DMS 273 (cell line): ENCODE measurements around the gene DNAJB2.
"Not testable (repeated sequence)": the region's sequence is repeated elsewhere in the genome, so short reads cannot be mapped to it uniquely, and the experiment has no call there.

ENCODE experiments used
- DNase-seq: peaks from one replicate; lab custom pipeline; 2025; ENCODE audit not compliant: unreplicated experiment; lab: John Stamatoyannopoulos, UW

DNAJB2 gene

DNA sequence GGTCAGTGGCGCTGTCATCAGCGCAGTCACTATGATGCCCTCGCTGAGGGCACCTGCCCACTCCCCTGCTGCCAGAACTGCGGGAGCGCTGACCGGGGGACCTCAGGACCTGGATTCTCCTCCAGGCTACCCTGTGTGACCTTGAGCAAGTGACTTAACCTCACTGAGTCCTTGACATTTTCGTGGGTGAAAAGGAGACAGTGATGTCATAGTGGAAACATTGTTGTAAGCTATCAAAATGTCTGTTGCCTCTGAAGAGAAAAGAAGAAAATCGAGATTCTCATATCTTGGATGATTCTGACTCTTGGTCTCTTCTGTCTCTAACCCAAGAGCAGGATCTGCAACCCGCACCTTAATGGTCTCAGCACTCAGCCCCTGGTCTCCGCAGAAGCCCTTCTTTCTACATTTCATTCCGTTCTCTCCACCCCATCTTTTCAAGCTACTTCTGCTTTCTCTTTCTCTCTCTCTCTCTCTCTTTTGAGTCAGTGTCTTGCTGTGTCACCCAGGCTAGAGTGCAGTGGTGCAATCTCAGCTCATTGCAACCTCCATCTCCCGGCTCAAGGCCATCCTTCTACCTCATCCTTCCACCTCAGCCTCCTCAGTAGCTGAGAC, 24.5 kb upstream of the DNAJB2 start:
- DNase-seq: no peak

DNA sequence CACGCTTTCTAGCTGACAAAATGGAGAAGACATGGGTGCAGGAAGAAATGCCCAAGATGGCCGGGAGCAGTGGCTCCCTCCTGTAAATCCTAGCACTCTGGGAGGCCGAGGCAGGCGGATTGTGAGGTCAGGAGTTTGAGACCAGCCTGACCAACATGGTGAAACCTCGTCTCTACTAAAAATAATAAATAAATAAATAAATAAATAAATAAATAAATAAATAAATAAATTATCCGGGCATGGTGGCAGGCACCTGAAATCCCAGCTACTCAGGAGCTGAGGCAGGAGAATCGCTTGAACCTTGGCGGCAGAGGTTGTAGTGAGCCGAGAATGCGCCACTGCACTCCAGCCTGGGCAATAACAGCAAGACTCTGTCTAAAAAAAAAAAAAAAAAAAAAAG, 20.2 kb upstream of the DNAJB2 start:
- not testable (repeated sequence) for DNase-seq

DNA sequence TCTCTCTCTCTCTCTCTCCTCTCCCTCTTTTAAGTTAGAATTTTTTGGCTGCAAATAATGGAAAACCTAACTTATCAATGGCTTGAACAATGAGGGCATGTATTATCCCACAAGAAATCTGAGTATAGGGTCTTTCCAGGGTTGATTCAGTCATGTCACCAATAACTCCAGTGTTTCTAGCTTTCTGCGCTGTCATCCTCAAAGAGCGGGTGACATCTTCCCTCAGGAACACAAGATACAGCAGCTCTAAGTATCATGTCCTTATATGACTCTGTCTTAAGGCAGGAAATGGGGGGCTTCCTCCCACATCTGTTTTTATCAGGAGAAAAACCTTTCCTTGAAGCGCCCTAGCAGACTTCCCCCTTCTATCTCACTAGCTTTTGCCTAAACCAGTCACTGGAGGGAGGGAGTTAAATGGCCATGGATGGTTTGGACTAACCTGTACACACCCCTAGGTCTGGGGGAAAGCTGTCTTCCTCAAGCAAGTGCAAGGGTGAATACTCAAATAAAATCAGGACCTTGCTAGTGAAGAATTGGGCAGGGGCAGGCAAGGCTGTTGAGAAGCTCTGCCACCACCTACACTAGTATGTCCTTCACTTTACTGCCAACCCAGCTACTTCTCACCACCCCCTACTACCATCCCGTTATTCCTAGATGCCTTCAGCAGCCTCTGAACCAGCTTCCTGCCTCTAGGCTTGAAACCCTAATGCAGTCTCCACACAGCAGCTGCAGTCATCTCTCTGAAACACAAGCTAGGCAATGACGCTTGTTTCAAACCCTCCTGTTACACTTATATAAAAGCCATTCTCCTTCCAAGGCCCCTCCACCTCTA, 17.9 kb upstream of the DNAJB2 start:
- no peak for DNase-seq

DNA sequence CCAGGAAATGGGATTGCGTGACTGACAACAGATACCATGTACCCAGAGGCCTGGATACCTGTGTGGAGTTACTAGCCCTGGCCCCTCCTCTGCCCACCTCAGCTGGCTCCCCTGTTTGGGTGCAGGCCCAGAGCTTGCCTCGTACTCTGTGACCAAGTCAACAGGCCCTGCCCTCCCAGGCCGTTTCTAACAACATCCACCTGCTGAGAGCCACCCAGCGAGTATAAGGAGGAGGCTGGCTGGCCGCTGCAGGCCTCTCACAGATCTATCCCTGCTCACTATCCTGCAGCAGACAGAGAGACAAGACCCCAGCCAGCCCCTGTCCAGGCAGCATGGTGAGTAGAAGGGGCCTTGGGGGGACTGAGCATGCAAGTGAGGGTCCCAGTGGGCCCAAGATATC, 12.9 kb upstream of the DNAJB2 start:
- DNase-seq: no peak

DNA sequence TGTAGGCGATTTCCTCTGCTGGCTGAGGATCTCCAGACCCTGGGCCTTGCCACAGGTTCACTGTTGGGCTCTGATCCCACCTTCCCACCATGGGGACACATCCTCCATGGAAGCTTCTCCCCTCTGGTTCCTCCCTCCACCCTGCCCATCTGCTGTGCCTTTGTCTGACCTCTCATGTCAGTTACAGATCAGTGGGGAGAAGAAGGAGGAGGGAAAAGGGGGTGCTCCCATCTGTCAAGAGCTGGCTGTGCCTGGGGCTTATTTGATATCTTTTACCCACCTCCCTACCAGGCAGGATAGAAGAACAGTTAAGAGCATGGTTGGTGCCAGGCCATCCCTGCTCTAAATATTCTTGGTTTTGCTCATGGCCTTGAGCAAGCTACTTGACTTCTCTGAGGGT, 12.3 kb upstream of the DNAJB2 start:
- peak; percentile 50 for DNase-seq

DNA sequence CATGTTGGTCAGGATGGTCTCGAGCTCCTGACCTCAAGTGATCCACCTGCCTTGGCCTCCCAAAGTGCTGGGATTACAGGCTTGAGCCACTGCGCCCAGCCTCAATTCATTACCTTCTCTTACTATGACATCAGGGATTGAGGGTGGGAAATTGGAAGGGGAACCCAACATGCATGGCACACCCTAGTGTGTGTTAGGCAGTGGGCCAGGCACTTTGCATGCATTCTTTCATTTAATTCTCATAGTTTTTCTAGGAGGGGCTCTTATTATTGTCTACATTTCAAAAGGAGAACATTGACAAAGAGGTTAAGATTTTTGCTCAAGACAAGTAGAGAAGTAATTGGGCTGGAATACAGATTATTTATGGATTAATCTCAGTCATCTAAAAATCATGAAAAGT, 10.9 kb upstream of the DNAJB2 start:
- no peak for DNase-seq

DNA sequence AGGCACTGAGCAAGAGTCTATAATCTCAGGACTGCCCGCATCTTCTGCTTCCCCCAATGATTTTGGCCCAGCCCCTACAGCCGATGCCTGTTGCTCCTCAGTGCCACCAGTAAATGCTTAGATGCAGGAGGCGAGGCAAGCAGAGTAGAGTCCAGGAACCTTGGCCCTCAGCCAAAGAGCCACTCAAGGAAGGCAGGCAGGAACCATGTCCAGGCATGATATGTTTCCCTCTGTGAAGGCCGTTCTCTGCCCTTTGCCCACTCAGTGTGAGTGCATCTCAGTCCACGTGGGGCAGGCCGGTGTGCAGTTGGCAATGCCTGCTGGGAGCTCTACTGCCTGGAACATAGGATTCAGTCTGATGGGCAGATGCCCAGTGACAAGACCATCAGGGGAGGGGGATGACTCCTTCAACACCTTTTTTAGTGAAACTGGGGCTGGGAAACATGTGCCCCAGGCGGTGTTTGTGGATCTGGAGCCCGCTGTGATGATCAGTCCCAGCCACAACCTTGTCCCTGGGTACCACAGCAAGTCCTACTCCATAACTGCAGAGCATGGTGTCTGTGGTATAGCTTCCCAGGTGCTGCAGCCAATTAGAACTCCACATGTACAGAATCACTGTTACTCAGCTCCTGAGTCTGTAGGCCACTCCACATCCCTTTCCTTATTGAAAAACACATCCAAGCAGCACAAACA, 9.7 kb upstream of the DNAJB2 start:
- DNase-seq: peak; percentile 29

DNA sequence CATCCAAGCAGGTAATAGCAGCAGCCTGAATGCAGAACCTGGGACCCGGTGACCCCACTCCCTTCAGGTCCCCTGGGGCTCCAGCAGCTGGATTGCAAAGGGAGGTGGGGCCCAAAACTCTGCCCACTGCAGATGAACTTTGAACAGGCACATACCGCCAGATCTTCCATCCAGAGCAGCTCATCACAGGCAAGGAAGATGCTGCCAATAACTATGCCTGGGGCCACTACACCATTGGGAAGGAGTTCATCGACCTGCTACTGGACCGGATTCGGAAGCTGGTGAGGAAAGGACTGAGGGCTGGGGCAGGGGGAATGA, 9.2 kb upstream of the DNAJB2 start:
- no peak for DNase-seq

DNA sequence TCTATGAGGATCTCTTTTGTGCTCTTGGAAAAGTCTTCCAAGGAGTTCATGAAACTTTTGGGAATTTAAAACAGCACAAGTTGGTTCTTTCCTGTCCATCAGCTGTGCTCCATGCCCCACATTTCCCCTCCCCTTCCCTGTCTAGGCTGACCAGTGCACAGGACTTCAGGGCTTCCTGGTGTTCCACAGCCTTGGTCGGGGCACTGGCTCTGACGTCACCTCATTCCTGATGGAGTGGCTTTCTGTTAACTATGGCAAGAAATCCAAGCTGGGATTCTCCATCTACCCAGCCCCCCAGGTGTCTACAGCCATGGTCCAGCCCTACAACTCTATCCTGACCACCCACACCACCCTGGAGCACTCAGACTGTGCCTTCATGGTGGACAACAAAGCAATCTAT, 8.1 kb upstream of the DNAJB2 start:
- no peak for DNase-seq

DNA sequence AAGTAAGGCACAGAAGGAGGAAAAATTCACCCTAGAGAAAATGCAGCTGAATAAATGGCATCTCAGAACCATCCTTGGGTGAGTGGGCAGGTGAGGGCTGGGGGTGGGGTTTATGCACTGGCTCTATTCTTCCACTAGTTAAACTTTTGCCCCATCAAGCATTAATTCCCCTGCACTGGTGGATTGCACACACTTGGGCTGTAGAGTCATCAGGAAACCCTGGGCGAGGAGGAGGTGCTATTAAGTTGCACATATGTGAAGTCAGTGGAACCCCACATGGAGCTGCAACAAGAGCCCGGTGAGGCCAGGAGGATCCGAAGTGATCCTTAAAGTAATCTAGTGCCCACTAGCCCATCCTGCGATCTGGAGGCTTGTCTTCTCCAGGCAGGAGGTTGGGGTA, 6.8 kb upstream of the DNAJB2 start:
- DNase-seq: no peak

DNA sequence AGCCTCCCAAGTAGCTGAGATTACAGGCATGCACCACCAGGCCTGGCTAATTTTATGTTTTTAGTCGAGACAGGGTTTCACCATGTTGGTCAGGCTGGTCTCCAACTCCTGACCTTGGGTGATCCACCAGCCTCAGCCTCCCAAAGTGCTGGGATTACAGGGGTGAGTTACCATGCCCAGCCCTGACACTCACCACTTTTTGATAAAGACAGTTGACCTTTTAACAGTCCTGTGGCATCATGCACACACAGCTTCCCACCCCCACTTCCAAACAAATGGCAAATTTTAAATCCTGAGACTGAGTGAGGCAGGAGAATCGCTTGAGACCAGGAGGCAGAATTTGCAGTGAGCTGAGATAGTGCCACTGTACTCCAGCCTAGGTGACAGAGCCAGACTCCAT, 6.2 kb upstream of the DNAJB2 start:
- DNase-seq: no peak

DNA sequence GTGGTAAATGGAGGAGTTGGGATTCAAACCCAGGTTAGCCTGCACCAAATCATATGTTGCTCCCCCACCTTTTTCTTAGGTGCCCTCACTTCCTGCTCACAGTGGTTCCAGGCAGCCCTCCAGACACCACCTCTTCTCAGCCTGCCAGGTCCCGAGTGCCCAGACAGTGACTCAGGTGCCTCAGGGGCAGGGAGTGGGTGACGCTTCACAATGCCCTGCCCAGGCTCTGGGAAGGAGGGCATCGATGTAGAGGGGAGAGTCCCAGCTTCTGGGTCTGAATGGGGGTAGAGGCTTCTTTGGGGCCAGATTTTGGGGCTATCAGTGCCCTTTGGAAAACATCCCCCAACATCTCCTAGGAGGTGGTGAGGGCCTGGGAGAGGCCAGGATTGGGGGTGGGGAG, 5.2 kb upstream of the DNAJB2 start:
- no peak for DNase-seq

DNA sequence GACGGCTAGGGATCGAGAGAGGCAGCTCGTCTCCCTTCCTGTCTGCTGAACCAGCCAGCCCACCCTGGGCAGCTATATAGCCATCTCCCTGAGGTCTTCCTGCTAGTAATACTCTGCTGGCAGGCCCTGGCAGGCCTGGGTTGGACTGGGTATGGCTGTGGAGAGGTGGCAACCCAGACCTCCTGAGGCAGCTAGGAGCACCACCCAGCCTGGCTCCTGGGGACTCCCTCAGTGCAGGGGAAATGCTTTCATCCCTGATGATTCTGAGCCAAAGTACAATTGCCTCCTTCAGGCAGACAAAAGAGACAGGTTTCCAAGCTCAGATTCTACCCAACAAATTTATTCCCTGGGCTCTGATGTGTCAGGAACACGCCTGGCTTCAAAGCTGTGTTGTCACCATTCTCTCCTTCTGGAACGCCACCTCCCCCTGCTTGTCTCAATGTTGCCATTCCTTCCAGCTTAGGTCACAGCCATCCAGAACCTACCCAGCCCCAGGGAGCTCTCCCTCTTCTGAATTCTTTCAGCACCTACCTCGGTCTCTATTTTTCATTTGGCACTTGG, 4.7 kb upstream of the DNAJB2 start:
- DNase-seq: peak; percentile 60

DNA sequence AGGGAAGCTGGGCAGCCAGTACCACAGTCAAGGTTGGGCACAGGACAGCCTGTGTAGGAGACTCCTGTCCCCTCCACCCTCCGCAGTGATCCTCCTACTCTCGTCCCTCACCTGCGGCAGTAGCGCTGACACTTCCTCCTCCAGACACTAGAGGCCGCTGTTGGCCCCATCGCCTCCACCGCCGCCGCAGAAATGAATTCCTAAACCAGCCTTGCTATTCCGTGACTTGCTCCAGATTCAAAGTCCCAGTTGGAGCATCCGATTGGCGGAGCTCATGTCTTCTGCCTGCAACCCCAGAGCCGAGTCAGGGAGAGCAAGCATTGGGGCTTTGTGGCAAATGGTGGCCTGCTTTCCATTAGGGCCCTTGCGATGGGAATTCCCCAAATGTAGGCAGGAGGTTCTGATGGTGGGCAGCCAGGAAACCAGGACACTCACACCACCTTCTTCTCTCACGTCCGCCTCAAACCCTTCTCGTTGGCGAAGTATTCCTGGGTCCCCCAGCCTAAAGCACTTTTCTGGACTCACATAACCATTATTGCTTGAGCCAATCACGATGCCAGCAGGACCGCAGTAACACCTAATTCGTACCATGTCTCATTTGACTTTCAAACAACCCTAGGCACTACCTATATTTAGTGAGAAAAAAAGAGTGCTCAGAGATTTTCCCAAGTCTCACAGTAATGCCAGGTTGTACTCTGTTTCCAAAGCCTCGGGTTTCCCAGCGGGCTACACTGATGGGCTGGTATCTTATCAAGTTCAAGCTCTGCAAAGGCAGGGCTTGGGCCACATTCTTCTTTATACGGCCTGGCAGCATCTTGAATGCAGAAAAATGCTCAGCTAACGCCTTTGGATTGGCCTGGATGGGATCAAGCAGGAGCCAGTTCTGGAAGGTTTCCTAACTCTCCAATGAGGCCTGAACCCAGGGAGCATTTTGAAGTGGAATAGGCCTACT, 1.2 kb upstream of the DNAJB2 start:
- DNase-seq: peak; percentile 88

DNA sequence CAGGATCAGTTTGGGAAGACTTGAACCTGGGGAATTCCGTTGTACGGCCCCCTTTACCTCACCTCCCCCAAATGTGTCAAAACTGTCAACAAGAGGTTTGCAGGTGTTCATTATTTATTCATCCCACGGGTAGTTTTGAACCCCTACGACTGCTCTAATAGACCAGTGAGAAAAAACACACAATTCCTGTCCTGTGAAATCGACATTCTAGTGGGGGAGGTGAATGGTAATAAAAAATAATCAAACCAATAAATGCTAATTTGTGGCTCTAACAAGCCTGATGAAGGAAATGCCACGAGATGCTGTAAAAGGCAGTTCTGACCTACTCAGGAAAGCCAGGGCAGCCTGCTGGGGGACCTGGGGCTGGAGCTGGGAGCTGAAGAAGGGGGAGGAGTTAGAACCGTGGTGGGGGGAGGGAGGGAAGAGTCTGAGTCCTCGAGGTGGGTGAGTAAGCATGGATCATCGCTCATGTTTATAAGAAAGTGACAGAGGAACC, 463 bp upstream of the DNAJB2 start:
- DNase-seq: no peak

DNA sequence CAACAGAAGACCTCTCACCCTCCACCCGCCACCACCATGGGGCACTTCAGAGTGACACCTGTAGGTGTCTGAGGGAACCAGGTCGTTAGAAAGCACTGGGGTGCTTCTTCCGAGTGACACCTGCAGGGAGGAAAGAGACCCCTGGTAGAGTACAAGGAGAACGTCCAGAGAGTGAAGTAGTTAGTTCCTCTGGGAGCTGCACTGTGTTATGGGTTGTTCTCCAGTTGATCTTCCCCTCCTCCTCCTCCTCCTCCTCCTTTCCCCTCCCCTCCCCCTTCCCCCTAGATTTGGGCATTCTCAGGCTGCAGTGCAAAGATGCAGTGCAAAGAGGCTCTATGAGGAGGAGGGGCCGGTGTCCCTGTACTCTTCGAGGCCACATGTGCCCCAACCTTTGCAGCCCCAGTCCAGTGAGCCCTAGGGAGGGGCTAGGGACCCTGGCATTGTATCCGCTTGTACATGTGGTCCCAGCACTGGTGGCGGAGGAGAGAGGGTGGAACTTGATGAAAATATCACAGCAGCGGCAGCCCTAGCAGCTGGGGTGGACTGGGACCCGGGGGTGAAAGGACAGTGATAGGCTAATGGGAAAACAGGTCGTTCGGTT, 850 bp downstream of the DNAJB2 start:
- DNase-seq: no peak

DNA sequence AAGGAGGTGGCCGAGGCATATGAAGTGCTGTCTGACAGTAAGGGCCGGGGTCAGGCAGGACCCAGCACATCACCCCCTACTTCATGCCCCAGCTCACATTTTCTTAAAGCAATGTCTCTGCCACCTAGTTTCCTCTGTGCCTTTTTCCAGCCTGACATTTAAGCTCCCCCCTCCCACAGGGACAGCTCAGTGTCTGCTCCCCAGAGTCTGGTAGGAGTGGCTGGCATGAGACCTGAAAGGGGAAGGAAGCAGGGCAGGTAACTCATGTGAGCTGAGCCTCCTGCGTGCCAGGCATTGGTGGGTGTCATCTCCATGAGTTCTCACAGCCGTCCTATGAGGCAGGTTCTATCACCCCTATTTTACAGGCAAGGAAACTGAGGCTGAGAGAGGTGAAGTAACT, 1.5 kb downstream of the DNAJB2 start:
- DNase-seq: no peak

DNA sequence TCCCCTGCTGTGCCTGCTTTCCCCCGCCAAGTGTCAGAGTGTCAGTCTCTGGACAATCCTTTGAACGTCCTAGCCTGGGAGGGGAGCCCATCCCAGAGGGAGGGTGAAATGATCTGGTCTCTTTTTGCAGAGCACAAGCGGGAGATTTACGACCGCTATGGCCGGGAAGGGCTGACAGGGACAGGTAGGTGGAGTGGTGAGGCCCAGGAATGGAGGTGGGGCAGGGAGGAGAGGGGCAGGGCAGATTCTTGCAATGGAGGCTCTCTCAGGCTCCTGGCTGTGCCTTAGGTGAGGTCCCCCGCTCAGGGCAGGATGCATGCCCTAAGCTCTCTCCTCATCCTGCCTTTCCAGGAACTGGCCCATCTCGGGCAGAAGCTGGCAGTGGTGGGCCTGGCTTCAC, 2.4 kb downstream of the DNAJB2 start:
- DNase-seq: no peak

DNA sequence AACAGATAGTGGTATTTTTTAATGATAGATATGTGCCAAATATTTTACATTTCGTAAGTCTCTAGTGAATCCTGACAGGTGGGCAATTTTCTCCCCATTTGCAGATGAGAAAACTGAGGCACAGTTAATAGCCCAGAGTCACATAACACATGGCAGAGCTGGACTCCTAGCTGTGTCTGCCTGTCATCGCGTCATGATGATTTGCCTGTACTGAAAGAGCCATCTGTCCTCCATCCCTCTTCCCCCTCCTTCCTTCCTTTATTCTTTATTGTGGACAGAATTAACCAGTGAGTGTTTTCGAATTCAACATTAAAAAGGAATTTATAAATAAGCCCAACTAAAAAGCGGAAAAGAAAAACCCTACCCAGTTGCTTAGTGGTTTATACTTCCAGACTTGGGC, 3.2 kb downstream of the DNAJB2 start:
- DNase-seq: peak; percentile 58

DNA sequence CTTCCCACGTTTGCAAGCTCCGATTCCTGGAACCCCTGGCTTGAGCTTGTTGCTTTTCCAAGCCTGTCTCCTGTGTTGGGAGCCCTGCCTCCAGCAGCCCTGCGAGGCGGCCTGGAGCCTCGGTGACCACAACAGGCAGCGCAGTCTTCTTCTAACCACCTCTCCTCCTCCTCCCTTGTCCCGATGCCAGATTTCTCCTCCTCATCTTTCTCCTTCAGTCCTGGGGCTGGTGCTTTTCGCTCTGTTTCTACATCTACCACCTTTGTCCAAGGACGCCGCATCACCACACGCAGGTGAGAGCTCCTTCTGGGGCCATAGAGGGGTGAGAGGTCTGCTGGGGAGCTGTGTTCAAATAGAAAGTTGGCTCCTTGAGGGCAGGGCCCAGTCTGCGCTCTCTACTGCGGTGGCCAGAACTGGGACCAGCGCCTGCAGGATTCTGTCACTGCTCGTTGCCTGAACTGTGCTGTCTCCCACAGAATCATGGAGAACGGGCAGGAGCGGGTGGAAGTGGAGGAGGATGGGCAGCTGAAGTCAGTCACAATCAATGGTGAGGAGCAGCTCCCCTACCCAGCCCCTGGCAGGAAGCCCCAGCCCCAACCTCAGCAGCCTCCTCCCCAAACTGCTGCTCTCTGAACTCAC, 3.9 kb downstream of the DNAJB2 start:
- no peak for DNase-seq
